NCI-H2196 (cell line): ENCODE data around the gene CA5A.
"Not testable (repeated sequence)": the region's sequence is repeated elsewhere in the genome, so short reads cannot be mapped to it uniquely, and the experiment has no call there.

ENCODE experiments used
- DNase-seq: peaks from one replicate; lab custom pipeline; 2025; ENCODE audit not compliant: unreplicated experiment; lab: John Stamatoyannopoulos, UW

The CA5A gene

GRCh38 chr16:87870418-87871291 lies 65.7 kb downstream of the CA5A start:
- not testable (repeated sequence) for DNase-seq

- DNase-seq = not testable (repeated sequence)
Observed at GRCh38 chr16:87869879-87870417, 66.4 kb downstream of the CA5A start.

GRCh38 chr16:87869061-87869878 lies 67.1 kb downstream of the CA5A start, which contains the start of gene SLC7A5:
SLC7A5 (minus strand) TSS chr16:87869507; CDS start chr16:87869422, 85 bp downstream.
- DNase-seq = peak; percentile 57

DNA sequence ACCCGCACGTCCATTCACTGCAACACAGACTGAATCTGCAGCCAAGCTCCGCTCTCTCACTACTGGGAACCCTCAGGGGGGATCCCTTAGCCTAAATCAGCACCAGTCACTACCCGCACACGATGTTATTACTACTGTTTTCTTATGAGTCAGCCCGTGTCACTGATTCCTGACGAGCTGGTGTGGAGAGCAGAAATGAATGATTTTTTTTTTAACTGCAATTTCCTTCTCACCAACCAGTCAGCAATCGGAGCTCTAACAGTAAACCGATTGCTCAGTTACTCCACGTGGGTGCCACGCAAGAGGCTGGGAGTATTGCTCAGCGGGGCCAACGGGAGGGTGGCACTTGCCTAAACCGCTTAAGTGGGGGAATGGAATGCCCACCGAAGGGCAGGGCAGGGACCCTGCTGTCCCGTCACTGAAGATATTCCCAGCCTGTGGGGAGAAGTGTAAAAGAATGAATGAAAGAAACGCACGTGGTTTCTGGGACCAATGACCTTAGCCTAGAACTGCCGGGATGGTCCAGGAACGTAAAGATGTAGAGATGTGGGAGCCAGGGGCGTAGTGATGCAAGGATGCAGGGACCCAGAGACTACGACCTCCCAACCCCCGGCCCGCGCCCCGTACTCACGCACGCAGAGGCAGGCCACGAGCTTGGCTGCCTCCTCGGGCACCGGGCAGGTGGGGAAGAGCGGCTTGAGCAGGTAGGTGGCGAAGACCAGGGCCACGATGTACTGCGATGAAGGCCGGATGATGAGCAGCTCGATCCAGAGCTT lies 67.9 kb downstream of the CA5A start:
- DNase-seq = not testable (repeated sequence)

- not testable (repeated sequence) for DNase-seq
Observed at GRCh38 chr16:87865902-87866555, 70.3 kb downstream of the CA5A start.

- no peak for DNase-seq
Observed at GRCh38 chr16:87864331-87864989, 71.9 kb downstream of the CA5A start.

DNA sequence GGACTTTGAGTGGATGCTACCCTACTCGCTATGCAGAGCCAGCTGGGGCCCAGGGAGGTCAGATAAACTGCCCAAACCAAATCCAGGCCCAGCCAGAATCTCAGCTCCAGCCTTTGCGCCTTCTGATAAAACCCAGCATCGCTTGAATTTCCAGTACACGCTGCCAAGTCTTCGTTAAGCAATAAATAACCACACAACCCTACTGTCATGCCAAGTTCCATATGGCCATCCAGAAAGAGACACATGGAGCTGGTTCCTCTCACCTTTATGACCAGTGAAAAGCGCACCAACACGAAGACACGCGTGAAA lies 73.0 kb downstream of the CA5A start:
- not testable (repeated sequence) for DNase-seq

GRCh38 chr16:87862597-87863326 lies 73.6 kb downstream of the CA5A start:
- DNase-seq = not testable (repeated sequence)

DNA sequence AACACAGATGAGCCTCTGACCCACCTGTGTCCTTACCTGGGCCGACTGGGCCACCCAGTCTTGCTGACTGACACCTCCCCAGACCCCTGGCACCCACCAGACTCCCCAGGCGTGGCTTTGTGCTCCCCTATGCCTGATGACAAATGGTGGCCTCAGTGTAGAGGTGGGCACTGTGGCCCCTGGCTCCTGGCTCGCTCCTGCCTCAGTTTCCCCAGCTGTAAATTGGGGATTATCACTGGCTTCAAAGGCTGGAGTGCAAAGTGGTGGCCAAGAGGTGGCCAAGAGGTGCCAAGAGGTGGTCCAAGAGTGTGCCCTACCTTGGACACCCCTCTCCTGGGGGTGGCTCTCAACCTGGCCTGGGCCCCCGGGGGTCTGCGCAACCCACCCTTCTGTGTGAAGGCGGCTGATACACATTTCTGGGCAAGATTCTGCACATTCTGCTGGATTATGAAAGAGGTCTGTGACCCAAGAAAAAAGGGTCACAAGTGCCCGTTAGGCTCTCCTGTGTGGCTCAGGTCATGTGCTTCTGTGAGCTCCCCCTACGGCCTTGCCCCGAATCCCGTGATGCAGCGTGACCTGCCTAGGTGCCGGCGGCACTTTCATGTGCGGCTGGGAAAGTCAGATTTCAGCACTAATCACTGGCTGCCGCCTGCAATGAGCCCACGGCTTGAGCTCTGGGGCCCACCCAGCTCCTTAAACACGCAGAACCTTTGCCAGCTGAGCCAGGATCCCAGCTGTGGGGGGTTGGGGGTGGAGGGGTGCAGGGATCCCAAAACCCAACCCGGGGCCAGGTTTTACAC lies 74.8 kb downstream of the CA5A start:
- not testable (repeated sequence) for DNase-seq

GRCh38 chr16:87860553-87861299 lies 75.6 kb downstream of the CA5A start:
- no peak for DNase-seq

GRCh38 chr16:87858151-87858993 lies 78.0 kb downstream of the CA5A start:
- DNase-seq = not testable (repeated sequence)

- DNase-seq = no peak
Observed at GRCh38 chr16:87856791-87857228, 79.5 kb downstream of the CA5A start.

DNA sequence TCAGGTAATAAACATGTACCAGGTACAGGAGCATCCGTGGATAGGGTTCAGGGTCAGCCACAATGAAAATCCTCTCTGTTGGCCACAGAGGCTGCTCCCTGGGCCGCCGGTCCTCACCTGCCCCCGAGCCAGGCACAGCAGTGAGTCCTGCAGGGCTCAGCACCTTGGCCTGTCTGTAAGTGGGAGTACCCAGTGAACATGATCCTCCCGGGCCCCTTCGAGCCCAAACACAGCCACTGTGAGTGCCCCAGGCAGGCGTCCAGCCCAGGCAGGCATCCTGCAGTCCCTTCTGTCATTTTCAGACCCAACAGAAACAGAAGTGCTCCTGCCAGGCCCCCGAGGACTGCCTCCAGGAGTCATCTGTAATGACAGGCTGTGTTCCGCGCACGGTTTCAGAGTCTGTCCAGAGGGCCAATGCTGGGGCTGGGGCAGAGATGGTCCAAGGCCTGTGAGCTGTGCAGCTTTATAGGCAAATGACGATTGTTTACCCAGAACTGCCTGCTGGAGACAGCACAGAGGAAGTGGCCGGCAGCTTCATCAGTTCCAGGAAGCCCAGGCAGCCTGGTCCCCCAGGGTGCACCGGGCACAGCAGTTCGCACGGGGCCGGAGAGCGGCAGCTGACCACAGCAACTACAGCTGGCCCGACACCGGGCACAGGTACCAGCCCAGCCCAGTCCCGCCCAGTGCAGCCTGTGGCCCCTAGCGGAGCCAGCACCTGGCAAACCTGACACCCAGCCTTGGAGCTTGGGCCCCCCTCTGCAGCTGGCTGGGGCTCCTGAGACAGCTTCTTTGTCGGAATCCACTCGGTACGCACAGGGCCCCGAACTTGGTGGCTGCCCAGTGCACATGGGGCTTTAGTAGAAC lies 80.2 kb downstream of the CA5A start:
- peak; percentile 13 for DNase-seq

DNA sequence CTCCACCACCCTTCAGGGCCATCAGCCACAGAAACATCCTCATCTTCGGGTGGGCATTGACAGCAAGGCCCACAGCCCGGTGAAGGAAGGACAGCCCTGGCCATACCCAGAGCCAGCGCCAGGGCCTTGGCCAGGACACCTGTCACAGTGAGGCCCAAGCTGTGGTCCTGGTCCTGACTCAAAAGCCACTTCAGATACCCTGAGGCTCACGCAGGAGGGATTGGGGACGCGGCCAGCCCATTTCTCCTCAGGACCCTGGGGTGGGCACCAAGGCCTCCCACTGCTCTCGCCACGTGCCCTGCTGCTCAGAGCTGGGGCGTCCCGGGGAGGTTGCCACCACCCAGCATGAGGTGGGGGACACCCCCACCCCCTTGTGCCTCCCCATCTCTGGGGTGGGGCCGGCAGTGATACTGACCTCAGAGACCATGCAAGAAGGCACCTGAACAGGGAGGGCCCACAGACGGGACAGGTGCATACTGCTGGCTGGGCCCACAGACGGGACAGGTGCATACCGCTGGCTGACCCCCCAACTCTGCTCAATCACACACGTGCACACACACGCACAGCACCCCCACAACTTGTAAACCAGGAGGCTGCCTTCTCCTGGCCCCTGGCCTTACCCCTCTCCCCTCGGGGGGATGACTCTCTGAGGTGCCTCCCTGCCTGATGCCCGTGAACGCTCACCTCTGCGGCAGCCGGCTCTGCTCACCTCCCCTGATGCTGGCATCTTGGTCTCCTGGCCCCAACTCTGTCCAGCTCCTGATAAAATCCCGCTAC lies 81.2 kb downstream of the CA5A start:
- no peak for DNase-seq
